Hepatocyte (in vitro differentiated cells): ENCODE results near the gene KCNQ1.

ENCODE experiments used
- CTCF ChIP-seq: fragments of 200-600 bp; sonication (generic); IDR thresholded peaks from 2 replicates; pipeline ENCODE4 v1.5.1; 2016; ENCODE audit warnings: antibody characterized with exemption, mild to moderate bottlenecking; ENCODE audit not compliant: poor library complexity
- EZH2 ChIP-seq: fragments of 200-600 bp; sonication (generic); IDR thresholded peaks from 2 replicates; pipeline ENCODE4 v1.6.1; 2016; ENCODE audit warnings: antibody characterized with exemption, mild to moderate bottlenecking, borderline replicate concordance
- EZH2phosphoT487 ChIP-seq: fragments of 200-600 bp; sonication (generic); IDR thresholded peaks from one replicate; pipeline ENCODE4 v1.6.1; 2018; ENCODE audit warnings: antibody characterized with exemption, mild to moderate bottlenecking, low read depth, moderate library complexity; ENCODE audit not compliant: unreplicated experiment, severe bottlenecking

- TF ChIP-seq CTCF (no peak), EZH2 (no peak), EZH2phosphoT487 (no peak)
Measured at GRCh38 chr11:2484576-2485125, 39.8 kb downstream of the KCNQ1 start.
